WTC11 (cell line): ENCODE results near the gene ZNF438. TPM values are rescaled to one million over a fixed set of nuclear protein-coding genes. Genes with fewer than 3 reads are reported as not detected.

Experiments
- ATAC-seq: fragments of 200-7000 bp; cut with Tn5 transposase; 2 replicates; pipeline ENCODE4 v1.10.0; 2021; ENCODE audit warnings: mild to moderate bottlenecking, moderate library complexity
- CTCF ChIA-PET: fragments of 300-600 bp; sonication (Branson Sonifier 250); formaldehyde crosslinking; loops from one replicate; lab custom pipeline; 2021; ENCODE audit warnings: antibody characterized with exemption; lab: Charles Lee
- POLR2A ChIA-PET: fragments of 350-600 bp; sonication (Branson Sonifier 250); formaldehyde crosslinking; loops from one replicate; lab custom pipeline; 2021; ENCODE audit warnings: antibody characterized with exemption; lab: Charles Lee
- DNase-seq: peaks from one replicate; pipeline ENCODE4 v3.0.0; 2021; ENCODE audit warnings: low spot score
- H3K27ac Mint-ChIP-seq: 2 replicates; pipeline ENCODE4 v1.8.0; 2021; ENCODE audit warnings: mixed read lengths
- H3K27me3 Mint-ChIP-seq: 2 replicates; pipeline ENCODE4 v1.8.0; 2021; ENCODE audit warnings: low read depth, mild to moderate bottlenecking, moderate library complexity, mixed read lengths
- H3K36me3 Mint-ChIP-seq: 2 replicates; pipeline ENCODE4 v1.8.0; 2021; ENCODE audit warnings: mixed read lengths
- H3K4me1 Mint-ChIP-seq: 2 replicates; pipeline ENCODE4 v1.8.0; 2022; ENCODE audit warnings: mixed read lengths
- H3K4me3 Mint-ChIP-seq: 2 replicates; pipeline ENCODE4 v1.8.0; 2021; ENCODE audit warnings: mild to moderate bottlenecking, moderate library complexity, mixed read lengths
- H3K9me3 Mint-ChIP-seq: 2 replicates; pipeline ENCODE4 v1.8.0; 2021; ENCODE audit warnings: mixed read lengths
- ATF1 ChIP-seq: sonication (generic); formaldehyde crosslinking; IDR thresholded peaks from 2 replicates; pipeline ENCODE4 v1.8.1; 2023; ENCODE audit warnings: mild to moderate bottlenecking, moderate library complexity, missing genetic modification reagents
- ELF4 ChIP-seq: sonication (generic); formaldehyde crosslinking; IDR thresholded peaks from 2 replicates; pipeline ENCODE4 v1.8.1; 2022; ENCODE audit warnings: low read depth, mild to moderate bottlenecking, moderate library complexity, missing genetic modification reagents
- EMX1 ChIP-seq: fragments of 250-450 bp; sonication (Bioruptor Pico); IDR thresholded peaks from 2 replicates; pipeline ENCODE4 v1.8.0; 2021; ENCODE audit warnings: mild to moderate bottlenecking
- ESRRA ChIP-seq: sonication (generic); formaldehyde crosslinking; IDR thresholded peaks from 2 replicates; pipeline ENCODE4 v1.8.1; 2022; ENCODE audit warnings: mild to moderate bottlenecking, missing genetic modification reagents, borderline replicate concordance
- FOXP1 ChIP-seq: sonication (generic); formaldehyde crosslinking; IDR thresholded peaks from 2 replicates; pipeline ENCODE4 v1.8.0; 2022; ENCODE audit warnings: missing genetic modification reagents, mild to moderate bottlenecking, moderate library complexity, borderline replicate concordance
- HMGXB4 ChIP-seq: sonication (generic); formaldehyde crosslinking; IDR thresholded peaks from 2 replicates; pipeline ENCODE4 v1.8.1; 2023; ENCODE audit warnings: mild to moderate bottlenecking, moderate library complexity, missing genetic modification reagents
- KAT7 ChIP-seq: sonication (generic); formaldehyde crosslinking; IDR thresholded peaks from 2 replicates; pipeline ENCODE4 v1.8.1; 2023; ENCODE audit warnings: missing genetic modification reagents, mild to moderate bottlenecking, borderline replicate concordance
- NFYB ChIP-seq: sonication (generic); formaldehyde crosslinking; conservative IDR thresholded peaks from 2 replicates; pipeline ENCODE4 v1.8.0; 2022; ENCODE audit warnings: low read depth, missing genetic modification reagents
- RORB ChIP-seq: fragments of 250-450 bp; sonication (Bioruptor Pico); IDR thresholded peaks from 2 replicates; pipeline ENCODE4 v1.9.0; 2021; ENCODE audit warnings: mild to moderate bottlenecking
- SMAD3 ChIP-seq: sonication (generic); formaldehyde crosslinking; IDR thresholded peaks from 2 replicates; pipeline ENCODE4 v1.8.0; 2022; ENCODE audit warnings: missing genetic modification reagents, mild to moderate bottlenecking, borderline replicate concordance
- ZNF138 ChIP-seq: sonication (generic); formaldehyde crosslinking; conservative IDR thresholded peaks from 2 replicates; pipeline ENCODE4 v1.8.1; 2022; ENCODE audit warnings: mild to moderate bottlenecking, moderate library complexity, missing genetic modification reagents
- ZNF232 ChIP-seq: sonication (generic); formaldehyde crosslinking; IDR thresholded peaks from 2 replicates; pipeline ENCODE4 v1.8.0; 2022; ENCODE audit warnings: mild to moderate bottlenecking, missing genetic modification reagents
- ZNF281 ChIP-seq: sonication (generic); formaldehyde crosslinking; IDR thresholded peaks from 2 replicates; pipeline ENCODE4 v1.8.0; 2023; ENCODE audit warnings: mild to moderate bottlenecking, missing genetic modification reagents
- ZNF425 ChIP-seq: fragments of 250-450 bp; sonication (Bioruptor Pico); conservative IDR thresholded peaks from 2 replicates; pipeline ENCODE4 v1.9.0; 2021; ENCODE audit warnings: mild to moderate bottlenecking
- total RNA-seq: library from RNA; stranded (reverse); gene quantifications from 3 replicates; pipeline ENCODE4 v1.2.3, GENCODE V29; 2021
- TF ChIP-seq, protein P1 (sequence below): fragments of 250-450 bp; sonication (Bioruptor Pico); IDR thresholded peaks from 2 replicates; pipeline ENCODE4 v2.1.2; 2022; ENCODE audit warnings: mild to moderate bottlenecking, moderate library complexity
- TF ChIP-seq, protein P2 (sequence below): sonication (generic); formaldehyde crosslinking; IDR thresholded peaks from 2 replicates; pipeline ENCODE4 v1.8.1; 2023; ENCODE audit warnings: mild to moderate bottlenecking, missing genetic modification reagents, moderate library complexity
- TF ChIP-seq, protein P3 (sequence below): sonication (generic); formaldehyde crosslinking; IDR thresholded peaks from 2 replicates; pipeline ENCODE4 v1.8.0; 2022; ENCODE audit warnings: missing genetic modification reagents
- TF ChIP-seq, protein P4 (sequence below): sonication (generic); formaldehyde crosslinking; IDR thresholded peaks from 2 replicates; pipeline ENCODE4 v1.8.1; 2023; ENCODE audit warnings: mild to moderate bottlenecking, missing genetic modification reagents, moderate library complexity
- TF ChIP-seq, protein P5 (sequence below): sonication (generic); formaldehyde crosslinking; IDR thresholded peaks from 2 replicates; pipeline ENCODE4 v1.8.1; 2022; ENCODE audit warnings: missing genetic modification reagents, borderline replicate concordance
- TF ChIP-seq, protein P6 (sequence below): sonication (generic); formaldehyde crosslinking; conservative IDR thresholded peaks from 2 replicates; pipeline ENCODE4 v1.8.1; 2022; ENCODE audit warnings: mild to moderate bottlenecking, missing genetic modification reagents

The ZNF438 gene
- total RNA-seq, 1 experiment from 2014 or later, result 1.9 TPM

GRCh38 chr10:30987463-30987862 lies 44.2 kb downstream of the ZNF438 start:
- Mint-ChIP-seq H3K4me3 (no peak overlapping the region), H3K27me3 (no peaks in the 10 kb centered on the region; the same call in 1 of the 2 replicates), H3K36me3 (no peaks in the 10 kb centered on the region), H3K9me3 (no peaks in the 10 kb centered on the region), H3K27ac (no peak overlapping the region), H3K4me1 (no peaks in the 10 kb centered on the region)
- POLR2A ChIA-PET, result no interaction called here
- ATAC-seq (no peak), DNase-seq (no peak)
- CTCF ChIA-PET, result no interaction called here
- TF ChIP-seq ATF1 (CRISPR knock-in tag) (no peak), SMAD3 (CRISPR knock-in tag) (no peak), ZNF232 (no peak), EMX1 (CRISPR knock-in tag) (no peak), FOXP1 (no peak), ZNF281 (no peak), RORB (CRISPR knock-in tag) (no peak)

DNA sequence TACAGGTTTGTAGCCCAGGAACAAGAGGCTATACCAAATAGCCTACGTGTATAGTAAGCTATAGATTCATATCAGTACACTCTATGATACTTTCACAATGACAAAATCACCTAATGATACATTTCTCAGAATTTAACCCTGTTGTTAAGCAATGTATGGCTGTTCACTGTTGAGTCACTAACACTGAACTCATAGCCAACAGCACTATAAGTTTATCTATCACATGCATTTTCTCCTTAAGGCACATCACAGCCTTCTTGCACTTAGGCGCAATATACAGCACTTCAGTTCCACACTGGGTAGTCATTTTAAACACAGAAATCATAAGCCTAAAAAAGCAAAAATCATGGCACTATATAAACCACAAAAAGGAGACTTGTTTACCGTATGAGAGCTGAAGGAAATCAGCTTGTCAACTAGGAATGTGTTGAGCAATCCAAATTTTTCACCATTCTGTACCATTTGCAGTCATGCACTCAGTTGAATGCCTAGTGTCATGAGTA lies 45.6 kb downstream of the ZNF438 start:
- Mint-ChIP-seq H3K36me3 (no peaks in the 10 kb centered on the region), H3K27me3 (no peaks in the 10 kb centered on the region; the same call in 1 of the 2 replicates), H3K4me3 (no peak overlapping the region), H3K4me1 (no peaks in the 10 kb centered on the region), H3K27ac (no peak overlapping the region), H3K9me3 (no peaks in the 10 kb centered on the region)
- DNase-seq (no peak), ATAC-seq (no peak)
- POLR2A ChIA-PET, result no interaction called here
- CTCF ChIA-PET, result no interaction called here
- TF ChIP-seq NFYB (CRISPR knock-in tag) (no peak), ZNF425 (CRISPR knock-in tag) (no peak), HMGXB4 (no peak), ZNF138 (CRISPR knock-in tag) (no peak), ESRRA (CRISPR knock-in tag) (no peak), ELF4 (CRISPR knock-in tag) (no peak), KAT7 (CRISPR knock-in tag) (no peak)
- TF ChIP-seq, protein P1, sequence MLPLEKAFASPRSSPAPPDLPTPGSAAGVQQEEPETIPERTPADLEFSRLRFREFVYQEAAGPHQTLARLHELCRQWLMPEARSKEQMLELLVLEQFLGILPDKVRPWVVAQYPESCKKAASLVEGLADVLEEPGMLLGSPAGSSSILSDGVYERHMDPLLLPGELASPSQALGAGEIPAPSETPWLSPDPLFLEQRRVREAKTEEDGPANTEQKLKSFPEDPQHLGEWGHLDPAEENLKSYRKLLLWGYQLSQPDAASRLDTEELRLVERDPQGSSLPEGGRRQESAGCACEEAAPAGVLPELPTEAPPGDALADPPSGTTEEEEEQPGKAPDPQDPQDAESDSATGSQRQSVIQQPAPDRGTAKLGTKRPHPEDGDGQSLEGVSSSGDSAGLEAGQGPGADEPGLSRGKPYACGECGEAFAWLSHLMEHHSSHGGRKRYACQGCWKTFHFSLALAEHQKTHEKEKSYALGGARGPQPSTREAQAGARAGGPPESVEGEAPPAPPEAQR (CRISPR knock-in tag), result no peak
- TF ChIP-seq, protein P2, sequence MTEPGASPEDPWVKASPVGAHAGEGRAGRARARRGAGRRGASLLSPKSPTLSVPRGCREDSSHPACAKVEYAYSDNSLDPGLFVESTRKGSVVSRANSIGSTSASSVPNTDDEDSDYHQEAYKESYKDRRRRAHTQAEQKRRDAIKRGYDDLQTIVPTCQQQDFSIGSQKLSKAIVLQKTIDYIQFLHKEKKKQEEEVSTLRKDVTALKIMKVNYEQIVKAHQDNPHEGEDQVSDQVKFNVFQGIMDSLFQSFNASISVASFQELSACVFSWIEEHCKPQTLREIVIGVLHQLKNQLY (CRISPR knock-in tag), result no peak
- TF ChIP-seq, protein P3, sequence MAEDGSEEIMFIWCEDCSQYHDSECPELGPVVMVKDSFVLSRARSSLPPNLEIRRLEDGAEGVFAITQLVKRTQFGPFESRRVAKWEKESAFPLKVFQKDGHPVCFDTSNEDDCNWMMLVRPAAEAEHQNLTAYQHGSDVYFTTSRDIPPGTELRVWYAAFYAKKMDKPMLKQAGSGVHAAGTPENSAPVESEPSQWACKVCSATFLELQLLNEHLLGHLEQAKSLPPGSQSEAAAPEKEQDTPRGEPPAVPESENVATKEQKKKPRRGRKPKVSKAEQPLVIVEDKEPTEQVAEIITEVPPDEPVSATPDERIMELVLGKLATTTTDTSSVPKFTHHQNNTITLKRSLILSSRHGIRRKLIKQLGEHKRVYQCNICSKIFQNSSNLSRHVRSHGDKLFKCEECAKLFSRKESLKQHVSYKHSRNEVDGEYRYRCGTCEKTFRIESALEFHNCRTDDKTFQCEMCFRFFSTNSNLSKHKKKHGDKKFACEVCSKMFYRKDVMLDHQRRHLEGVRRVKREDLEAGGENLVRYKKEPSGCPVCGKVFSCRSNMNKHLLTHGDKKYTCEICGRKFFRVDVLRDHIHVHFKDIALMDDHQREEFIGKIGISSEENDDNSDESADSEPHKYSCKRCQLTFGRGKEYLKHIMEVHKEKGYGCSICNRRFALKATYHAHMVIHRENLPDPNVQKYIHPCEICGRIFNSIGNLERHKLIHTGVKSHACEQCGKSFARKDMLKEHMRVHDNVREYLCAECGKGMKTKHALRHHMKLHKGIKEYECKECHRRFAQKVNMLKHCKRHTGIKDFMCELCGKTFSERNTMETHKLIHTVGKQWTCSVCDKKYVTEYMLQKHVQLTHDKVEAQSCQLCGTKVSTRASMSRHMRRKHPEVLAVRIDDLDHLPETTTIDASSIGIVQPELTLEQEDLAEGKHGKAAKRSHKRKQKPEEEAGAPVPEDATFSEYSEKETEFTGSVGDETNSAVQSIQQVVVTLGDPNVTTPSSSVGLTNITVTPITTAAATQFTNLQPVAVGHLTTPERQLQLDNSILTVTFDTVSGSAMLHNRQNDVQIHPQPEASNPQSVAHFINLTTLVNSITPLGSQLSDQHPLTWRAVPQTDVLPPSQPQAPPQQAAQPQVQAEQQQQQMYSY (CRISPR knock-in tag), result no peak
- TF ChIP-seq, protein P4, sequence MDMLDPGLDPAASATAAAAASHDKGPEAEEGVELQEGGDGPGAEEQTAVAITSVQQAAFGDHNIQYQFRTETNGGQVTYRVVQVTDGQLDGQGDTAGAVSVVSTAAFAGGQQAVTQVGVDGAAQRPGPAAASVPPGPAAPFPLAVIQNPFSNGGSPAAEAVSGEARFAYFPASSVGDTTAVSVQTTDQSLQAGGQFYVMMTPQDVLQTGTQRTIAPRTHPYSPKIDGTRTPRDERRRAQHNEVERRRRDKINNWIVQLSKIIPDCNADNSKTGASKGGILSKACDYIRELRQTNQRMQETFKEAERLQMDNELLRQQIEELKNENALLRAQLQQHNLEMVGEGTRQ (CRISPR knock-in tag), result no peak
- TF ChIP-seq, protein P5, sequence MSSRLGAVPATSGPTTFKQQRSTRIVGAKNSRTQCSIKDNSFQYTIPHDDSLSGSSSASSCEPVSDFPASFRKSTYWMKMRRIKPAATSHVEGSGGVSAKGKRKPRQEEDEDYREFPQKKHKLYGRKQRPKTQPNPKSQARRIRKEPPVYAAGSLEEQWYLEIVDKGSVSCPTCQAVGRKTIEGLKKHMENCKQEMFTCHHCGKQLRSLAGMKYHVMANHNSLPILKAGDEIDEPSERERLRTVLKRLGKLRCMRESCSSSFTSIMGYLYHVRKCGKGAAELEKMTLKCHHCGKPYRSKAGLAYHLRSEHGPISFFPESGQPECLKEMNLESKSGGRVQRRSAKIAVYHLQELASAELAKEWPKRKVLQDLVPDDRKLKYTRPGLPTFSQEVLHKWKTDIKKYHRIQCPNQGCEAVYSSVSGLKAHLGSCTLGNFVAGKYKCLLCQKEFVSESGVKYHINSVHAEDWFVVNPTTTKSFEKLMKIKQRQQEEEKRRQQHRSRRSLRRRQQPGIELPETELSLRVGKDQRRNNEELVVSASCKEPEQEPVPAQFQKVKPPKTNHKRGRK, result no peak
- TF ChIP-seq, protein P6, sequence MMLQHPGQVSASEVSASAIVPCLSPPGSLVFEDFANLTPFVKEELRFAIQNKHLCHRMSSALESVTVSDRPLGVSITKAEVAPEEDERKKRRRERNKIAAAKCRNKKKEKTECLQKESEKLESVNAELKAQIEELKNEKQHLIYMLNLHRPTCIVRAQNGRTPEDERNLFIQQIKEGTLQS (CRISPR knock-in tag), result no peak
